K562 (cell line): Measurements from ENCODE around the gene ABHD14A. TPM values are rescaled to one million over a fixed set of nuclear protein-coding genes. Genes with fewer than 3 reads are reported as not detected.

Experiments
- ATAC-seq: fragments of 200-7000 bp; cut with Tn5 transposase; 3 replicates; pipeline ENCODE4 v1.9.1; 2020; ENCODE audit warnings: moderate library complexity
- BruUV-seq: library from RNA; stranded (reverse); fragments of 400-500 nt; replicated peaks from 2 replicates; lab custom pipeline; 2021; lab: Mats Ljungman, UMichigan
- CTCF ChIA-PET: fragments of 300-600 bp; formaldehyde crosslinking; extraction: SDS; loops from one replicate; lab custom pipeline; 2021; ENCODE audit warnings: low intra/inter-chr PET ratio; lab: Yijun Ruan, JAX
- POLR2A ChIA-PET: fragments of 300-600, 350-650 bp; sonication (Branson Sonifier 250); formaldehyde crosslinking; extraction: SDS; loops from one replicate; lab custom pipeline; 2021; ENCODE audit warnings: antibody characterized with exemption, inconsistent platforms; lab: Yijun Ruan, JAX
- DNase-seq, 4 experiments: peaks; one replicate each; pipeline versions ENCODE4 v3.0.0 to v3.0.0-alpha.2; 2011 to 2018; ENCODE audit warnings: low spot score in 3 of 4, mixed read lengths in 3 of 4; ENCODE audit errors: extremely low read depth in 1 of 4
- FAIRE-seq: peaks from 2 replicates; lab custom pipeline; 2011; peaks lifted over from hg19 to GRCh38; lab: Jason Lieb, UNC
- H2AFZ ChIP-seq: 2 replicates; pipeline ENCODE4 v1.6.0; 2011; ENCODE audit warnings: low read depth, low read length, control low read depth, inconsistent platforms
- H3K27ac ChIP-seq: fragments of 200-600 bp; 3 replicates; pipeline ENCODE4 v1.8.0; 2011; ENCODE audit warnings: low read depth, mild to moderate bottlenecking, control low read depth, inconsistent platforms, low read length, moderate library complexity, mixed read lengths; ENCODE audit errors: extremely low read depth
- H3K27me3 ChIP-seq, 2 experiments: fragments of 300-600 bp in 1 of 2; 2 replicates in 1 of 2; 3 replicates in 1 of 2; pipeline versions ENCODE4 v1.6.0 to v1.8.0; 2011; ENCODE audit warnings: inconsistent platforms in 2 of 2, low read length in 2 of 2, mild to moderate bottlenecking in 1 of 2, mixed read lengths in 1 of 2, moderate library complexity in 1 of 2; ENCODE audit not compliant: control insufficient read depth in 2 of 2, insufficient read depth in 2 of 2
- H3K36me3 ChIP-seq: fragments of 300-600 bp; 3 replicates; pipeline ENCODE4 v1.8.0; 2011; ENCODE audit warnings: mild to moderate bottlenecking, low read length, inconsistent platforms; ENCODE audit not compliant: control insufficient read depth, insufficient read depth
- H3K4me1 ChIP-seq, 2 experiments: fragments of 200-600 bp in 1 of 2; replicated peaks in 1 of 2; 2 replicates in 1 of 2; 3 replicates in 1 of 2; pipeline versions ENCODE4 v1.5.1 to v1.8.0; 2011; ENCODE audit warnings: inconsistent platforms in 2 of 2, low read length in 2 of 2, mild to moderate bottlenecking in 1 of 2, mixed read lengths in 1 of 2, moderate library complexity in 1 of 2; ENCODE audit not compliant: control insufficient read depth in 2 of 2, insufficient read depth in 2 of 2
- H3K4me2 ChIP-seq: 2 replicates; pipeline ENCODE4 v1.6.1; 2011; ENCODE audit warnings: low read length, control low read depth, inconsistent platforms, mixed read lengths; ENCODE audit not compliant: insufficient read depth
- H3K4me3 ChIP-seq: fragments of 200-600 bp; sonication (generic), shearing (Covaris generic); 2 replicates; pipeline ENCODE4 v1.5.1; 2016; ENCODE audit warnings: control low read depth, inconsistent platforms
- H3K79me2 ChIP-seq: fragments of 200-600 bp; 3 replicates; pipeline ENCODE4 v1.8.0; 2011; ENCODE audit warnings: low read length, inconsistent platforms; ENCODE audit not compliant: control insufficient read depth, insufficient read depth
- H3K9ac ChIP-seq, 2 experiments: 2 replicates each; pipeline versions ENCODE4 v1.6.0 to v1.6.1; 2011; ENCODE audit warnings: low read depth in 2 of 2, low read length in 2 of 2, control low read depth in 1 of 2, inconsistent platforms in 1 of 2, mild to moderate bottlenecking in 1 of 2, mixed read lengths in 1 of 2; ENCODE audit not compliant: insufficient read depth in 1 of 2
- H3K9me1 ChIP-seq: one replicate; pipeline ENCODE4 v1.6.0; 2011; ENCODE audit warnings: inconsistent platforms, mild to moderate bottlenecking, low read length, moderate library complexity; ENCODE audit not compliant: control insufficient read depth, insufficient read depth
- H3K9me3 ChIP-seq: replicated peaks from 2 replicates; pipeline ENCODE4 v1.5.1; 2011; ENCODE audit warnings: low read depth, low read length, inconsistent platforms; ENCODE audit not compliant: control insufficient read depth, insufficient read depth
- H4K20me1 ChIP-seq: replicated peaks from 2 replicates; pipeline ENCODE4 v1.6.1; 2011; ENCODE audit warnings: low read length, inconsistent platforms, mixed read lengths; ENCODE audit not compliant: control insufficient read depth, insufficient read depth
- BRD9 ChIP-seq: fragments of 450-650 bp; IDR thresholded peaks from 2 replicates; pipeline ENCODE4 v1.6.1; 2018; ENCODE audit warnings: low read depth; ENCODE audit not compliant: partially characterized antibody
- CBFA2T2 ChIP-seq: fragments of 450-650 bp; conservative IDR thresholded peaks from 2 replicates; pipeline ENCODE4 v1.6.1; 2017; ENCODE audit warnings: mild to moderate bottlenecking
- CBX8 ChIP-seq: fragments of 200-600 bp; sonication (generic); IDR thresholded peaks from 2 replicates; pipeline ENCODE4 v1.6.1; 2012; ENCODE audit warnings: borderline replicate concordance, mixed run types, low read depth, mild to moderate bottlenecking, moderate library complexity, mixed read lengths, low read length, control low read depth, inconsistent platforms; ENCODE audit not compliant: poor library complexity, severe bottlenecking; ENCODE audit errors: extremely low read depth
- CREM ChIP-seq: IDR thresholded peaks from 2 replicates; pipeline ENCODE4 v1.6.1; 2014; ENCODE audit warnings: antibody characterized with exemption, low read depth
- CXXC5 ChIP-seq: fragments of 250-450 bp; sonication (Bioruptor Pico); IDR thresholded peaks from 2 replicates; pipeline ENCODE4 v1.8.0; 2022; ENCODE audit warnings: inconsistent platforms, mild to moderate bottlenecking, moderate library complexity
- GATAD2B ChIP-seq: fragments of 450-650 bp; IDR thresholded peaks from 2 replicates; pipeline ENCODE4 v1.6.1; 2017; ENCODE audit warnings: mild to moderate bottlenecking, borderline replicate concordance
- MAFF ChIP-seq: IDR thresholded peaks from 2 replicates; pipeline ENCODE4 v1.6.1; 2012; ENCODE audit warnings: low read length, improper control_type of control experiment
- NR4A1 ChIP-seq, 2 experiments: fragments of 250-450 bp in 1 of 2; fragments of 450-650 bp in 1 of 2; sonication (Bioruptor Pico) in 1 of 2; IDR thresholded peaks; 2 replicates each; pipeline versions ENCODE4 v1.4.0 to v1.6.1; 2016 to 2020; ENCODE audit warnings: mild to moderate bottlenecking in 2 of 2, missing compliant biosample characterization in 1 of 2, missing genetic modification characterization in 1 of 2, moderate library complexity in 1 of 2
- PRMT5 ChIP-seq: sonication (generic); formaldehyde crosslinking; IDR thresholded peaks from 2 replicates; pipeline ENCODE4 v1.5.0; 2020; ENCODE audit warnings: missing genetic modification reagents
- RBBP5 ChIP-seq: fragments of 200-600 bp; sonication (generic); IDR thresholded peaks from 2 replicates; pipeline ENCODE4 v1.6.1; 2012; ENCODE audit warnings: borderline replicate concordance, mild to moderate bottlenecking, low read length, control low read depth, inconsistent platforms; ENCODE audit not compliant: insufficient read depth, poor library complexity, severe bottlenecking
- RFX5 ChIP-seq: IDR thresholded peaks from 2 replicates; pipeline ENCODE4 v1.6.1; 2011; ENCODE audit warnings: low read depth, mild to moderate bottlenecking, improper control_type of control experiment, low read length
- SAFB2 ChIP-seq: fragments of 200-400 bp; formaldehyde crosslinking; IDR thresholded peaks from 2 replicates; pipeline ENCODE4 v1.6.1; 2018; ENCODE audit warnings: borderline replicate concordance, low read length, low read depth, moderate library complexity; ENCODE audit not compliant: severe bottlenecking
- TOE1 ChIP-seq, 2 experiments: fragments of 450-650 bp in 1 of 2; sonication (generic) in 1 of 2; formaldehyde crosslinking in 1 of 2; IDR thresholded peaks; 2 replicates each; pipeline versions ENCODE4 v1.7.1 to v1.8.0; 2016 to 2022; ENCODE audit warnings: borderline replicate concordance in 2 of 2, mild to moderate bottlenecking in 2 of 2, antibody characterized with exemption in 1 of 2, inconsistent platforms in 1 of 2, low read depth in 1 of 2, missing genetic modification reagents in 1 of 2, moderate library complexity in 1 of 2
- VEZF1 ChIP-seq: fragments of 200-800 bp; sonication (Bioruptor generic); IDR thresholded peaks from 2 replicates; pipeline ENCODE4 v1.6.1; 2017; ENCODE audit warnings: missing genetic modification characterization, missing compliant biosample characterization
- ZFP1 ChIP-seq: fragments of 450-650 bp; formaldehyde crosslinking; IDR thresholded peaks from 2 replicates; pipeline ENCODE4 v1.4.0; 2020; ENCODE audit warnings: mild to moderate bottlenecking, mixed read lengths
- ZFX ChIP-seq: sonication (generic); formaldehyde crosslinking; IDR thresholded peaks from 2 replicates; pipeline ENCODE4 v1.8.0; 2022; ENCODE audit warnings: mild to moderate bottlenecking, missing genetic modification reagents, moderate library complexity
- ZNF23 ChIP-seq: fragments of 250-450 bp; sonication (Bioruptor Pico); IDR thresholded peaks from 2 replicates; pipeline ENCODE4 v1.4.0; 2020; ENCODE audit warnings: mild to moderate bottlenecking
- ZNF589 ChIP-seq: fragments of 200-800 bp; sonication (Bioruptor generic); IDR thresholded peaks from 2 replicates; pipeline ENCODE4 v1.6.1; 2016; ENCODE audit warnings: low read depth, missing genetic modification characterization, missing compliant biosample characterization
- WGBS: fragments of 100-300 bp; shearing (Covaris generic); methylation state at CpG from one replicate; pipeline ENCODE4 v1.1.6; 2016; ENCODE audit warnings: low coverage, mixed read lengths; ENCODE audit not compliant: insufficient coverage; ENCODE audit errors: missing lambda C conversion rate; 5-methylcytosine and 5-hydroxymethylcytosine counted together
- in situ Hi-C: fragments of 300-500 bp; cut with MboI; formaldehyde crosslinking; loops from 4 replicates; pipeline ENCODE4 v1.15.0; 2018; ENCODE audit warnings: inconsistent platforms, mixed read lengths
- intact Hi-C: fragments of 100-400 bp; cut with micrococcal nuclease; formaldehyde crosslinking; loops from 2 replicates; pipeline ENCODE4 v1.14.2; 2022
- polyA plus RNA-seq, 8 experiments: library from polyadenylated mRNA; depleted of rRNA in 4 of 8; stranded (reverse) in 5 of 8; unstranded in 3 of 8; fragments of >200 nt; fragmentation: Nextera tagmentation in 2 of 8; fragmentation: Illumina TruSeq in 1 of 8; extraction: Ambion mirVana in 2 of 8; extraction: Trizol in 1 of 8; gene quantifications; 2 replicates each; pipeline versions ENCODE4 v1.2.1 to v1.2.3, GENCODE V29; 2011 to 2014; ENCODE audit warnings: inconsistent platforms in 1 of 8, missing spikeins in 1 of 8
- total RNA-seq, 7 experiments: library from RNA; depleted of rRNA in 6 of 7; stranded (reverse); fragments of >200 nt in 6 of 7; fragmentation: Illumina TruSeq in 2 of 7; extraction: Trizol in 2 of 7; gene quantifications; 2 replicates each; pipeline versions ENCODE4 v1.2.1 to v1.2.3, GENCODE V29; 2011 to 2021; ENCODE audit warnings: low replicate concordance in 1 of 7

The ABHD14A gene
- total and polyA plus RNA-seq, 9 of the 15 experiments (the other 6 are each of a cell fraction or from before 2014, with no cell fraction given) = 0.90 to 10.5 (median 8.3) TPM

GRCh38 chr3:51927061-51927977 lies 47.5 kb upstream of the ABHD14A start:
- no peak for TF ChIP-seq CBX8
- TF ChIP-seq TOE1 (IDR thresholded peaks at IDR 0.05; ENCODE audit: borderline replicate concordance) = no peak
- no peak for TF ChIP-seq TOE1 (CRISPR knock-in tag; IDR thresholded peaks at IDR 0.05; ENCODE audit: borderline replicate concordance, low read depth)
- TF ChIP-seq ZFX = no peak
- no peak for TF ChIP-seq RFX5
- TF ChIP-seq PRMT5 (CRISPR knock-in tag) = no peak
- no peak for TF ChIP-seq CBFA2T2
- TF ChIP-seq ZFP1 (CRISPR knock-in tag) = no peak
- no peak for TF ChIP-seq SAFB2
- no peak for TF ChIP-seq BRD9
- no peak for TF ChIP-seq GATAD2B
- no peak for TF ChIP-seq CREM
- TF ChIP-seq ZNF23 (CRISPR knock-in tag) = no peak
- no peak for TF ChIP-seq CXXC5 (CRISPR knock-in tag)
- TF ChIP-seq RBBP5 = no peak
- no peak for TF ChIP-seq VEZF1 (CRISPR knock-in tag)
- TF ChIP-seq ZNF589 (CRISPR knock-in tag) = no peak
- TF ChIP-seq NR4A1 (CRISPR knock-in tag; IDR thresholded peaks at IDR 0.05) = no peak
- no peak for TF ChIP-seq NR4A1 (tag; IDR thresholded peaks at IDR 0.05)
- no peak for TF ChIP-seq MAFF
- H3K4me2 ChIP-seq = no peak overlapping the region
- in situ Hi-C loops (no loop called here), intact Hi-C loops (no loop called here)
- CTCF ChIA-PET = no interaction called here
- no peak overlapping the region for H3K4me3 ChIP-seq
- no peaks in the 10 kb centered on the region for H3K36me3 ChIP-seq
- H3K9ac ChIP-seq = no peak overlapping the region
- no TSS peak for BruUV-seq
- H3K79me2 ChIP-seq = no peaks in the 10 kb centered on the region
- H2AFZ ChIP-seq = no peak overlapping the region
- POLR2A ChIA-PET = no interaction called here
- no peaks in the 10 kb centered on the region for H4K20me1 ChIP-seq
- no peak for DNase-seq
- H3K9me3 ChIP-seq = no peaks in the 10 kb centered on the region
- H3K4me1 ChIP-seq = no peaks in the 10 kb centered on the region
- WGBS = 17% methylated on average over 5 of the region's 5 CpGs
- no peak for ATAC-seq
- H3K27ac ChIP-seq = no peak overlapping the region
- H3K9me1 ChIP-seq = no peaks in the 10 kb centered on the region
- no peak for FAIRE-seq
- no peaks in the 10 kb centered on the region; a peak in 1 of 5 replicates for H3K27me3 ChIP-seq
